ENCODE measurements around the gene PDE6C.

DNA sequence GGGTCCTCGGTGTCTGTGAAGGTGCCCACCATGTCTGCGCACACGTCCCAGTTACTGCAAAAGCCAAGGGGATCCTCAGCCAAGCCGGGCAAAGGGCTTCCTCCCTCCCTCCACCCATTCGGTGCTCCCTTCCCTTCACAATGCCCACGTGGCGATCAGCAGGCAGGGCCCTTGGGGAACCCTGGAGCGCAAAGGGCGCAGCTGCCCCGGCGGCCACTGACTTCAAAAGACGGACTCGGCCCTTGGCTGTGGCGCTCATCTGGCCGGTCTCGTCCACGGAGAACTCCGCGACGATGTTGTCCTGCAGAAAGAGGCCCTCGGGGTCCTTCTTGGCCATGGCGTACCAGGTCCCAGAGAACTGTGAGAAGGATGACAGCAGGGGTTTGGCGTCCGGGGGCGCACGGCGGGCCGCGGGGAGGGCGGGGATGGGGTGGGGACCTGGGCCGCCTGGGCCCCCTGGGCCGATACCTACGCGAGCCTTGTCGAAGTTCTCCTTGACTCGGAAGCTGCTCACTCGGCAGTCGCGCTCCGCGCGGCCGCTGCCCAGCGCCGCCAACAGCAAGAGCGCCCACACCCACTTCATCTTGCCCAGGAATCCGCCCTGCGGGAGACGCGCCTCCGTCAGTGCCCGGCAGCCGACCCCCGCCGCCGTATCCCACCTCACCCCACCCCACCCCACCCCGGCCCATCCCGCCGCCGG lies 11.7 kb upstream of the PDE6C start:
- no peak for TF ChIP-seq POLR2A (IDR thresholded peaks at IDR 0.05)
- TF ChIP-seq, protein P1, sequence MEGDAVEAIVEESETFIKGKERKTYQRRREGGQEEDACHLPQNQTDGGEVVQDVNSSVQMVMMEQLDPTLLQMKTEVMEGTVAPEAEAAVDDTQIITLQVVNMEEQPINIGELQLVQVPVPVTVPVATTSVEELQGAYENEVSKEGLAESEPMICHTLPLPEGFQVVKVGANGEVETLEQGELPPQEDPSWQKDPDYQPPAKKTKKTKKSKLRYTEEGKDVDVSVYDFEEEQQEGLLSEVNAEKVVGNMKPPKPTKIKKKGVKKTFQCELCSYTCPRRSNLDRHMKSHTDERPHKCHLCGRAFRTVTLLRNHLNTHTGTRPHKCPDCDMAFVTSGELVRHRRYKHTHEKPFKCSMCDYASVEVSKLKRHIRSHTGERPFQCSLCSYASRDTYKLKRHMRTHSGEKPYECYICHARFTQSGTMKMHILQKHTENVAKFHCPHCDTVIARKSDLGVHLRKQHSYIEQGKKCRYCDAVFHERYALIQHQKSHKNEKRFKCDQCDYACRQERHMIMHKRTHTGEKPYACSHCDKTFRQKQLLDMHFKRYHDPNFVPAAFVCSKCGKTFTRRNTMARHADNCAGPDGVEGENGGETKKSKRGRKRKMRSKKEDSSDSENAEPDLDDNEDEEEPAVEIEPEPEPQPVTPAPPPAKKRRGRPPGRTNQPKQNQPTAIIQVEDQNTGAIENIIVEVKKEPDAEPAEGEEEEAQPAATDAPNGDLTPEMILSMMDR (IDR thresholded peaks at IDR 0.05) = no peak
